Keratinocyte (primary cell): ENCODE results near the gene RNU6-9. TPM values are rescaled to one million over a fixed set of nuclear protein-coding genes. Genes with fewer than 3 reads are reported as not detected.

ENCODE experiments used
- DNase-seq: peaks from one replicate; pipeline ENCODE4 v3.0.0-alpha.2; 2011; ENCODE audit warnings: low read depth, missing footprints, low spot score
- FAIRE-seq: peaks from 2 replicates; lab custom pipeline; 2011; peaks lifted over from hg19 to GRCh38; lab: Jason Lieb, UNC
- H2AFZ ChIP-seq: 2 replicates; pipeline ENCODE4 v1.6.0; 2012; ENCODE audit warnings: low read length, control low read depth, inconsistent platforms; ENCODE audit not compliant: control insufficient read depth
- H3K27ac ChIP-seq: 2 replicates; pipeline ENCODE4 v1.5.1; 2011; ENCODE audit warnings: low read length; ENCODE audit not compliant: control insufficient read depth, insufficient read depth
- H3K27me3 ChIP-seq: 3 replicates; pipeline ENCODE4 v1.6.0; 2011; ENCODE audit warnings: low read length; ENCODE audit not compliant: control insufficient read depth, insufficient read depth; ENCODE audit errors: extremely low read depth
- H3K36me3 ChIP-seq, 2 experiments: 2 replicates in 1 of 2; 3 replicates in 1 of 2; pipeline ENCODE4 v1.5.1; 2011; ENCODE audit warnings: low read length in 2 of 2, mild to moderate bottlenecking in 1 of 2; ENCODE audit not compliant: control insufficient read depth in 2 of 2, insufficient read depth in 2 of 2; ENCODE audit errors: extremely low read depth in 1 of 2
- H3K4me1 ChIP-seq: 3 replicates; pipeline ENCODE4 v1.5.1; 2011; ENCODE audit warnings: low read length; ENCODE audit not compliant: control insufficient read depth, insufficient read depth; ENCODE audit errors: extremely low read depth
- H3K4me2 ChIP-seq: 3 replicates; pipeline ENCODE4 v1.6.0; 2011; ENCODE audit warnings: low read depth, low read length; ENCODE audit not compliant: control insufficient read depth, insufficient read depth; ENCODE audit errors: extremely low read depth
- H3K4me3 ChIP-seq, 3 experiments: fragments of 200-600 bp in 1 of 3; sonication (generic) in 1 of 3; 2 replicates in 2 of 3; 3 replicates in 1 of 3; pipeline ENCODE4 v1.5.1; 2011 to 2016; ENCODE audit warnings: low read length in 3 of 3, mild to moderate bottlenecking in 3 of 3, control low read depth in 2 of 3, inconsistent platforms in 1 of 3, low read depth in 1 of 3, mixed read lengths in 1 of 3, mixed run types in 1 of 3, moderate library complexity in 1 of 3; ENCODE audit not compliant: control insufficient read depth in 2 of 3, insufficient read depth in 2 of 3; ENCODE audit errors: extremely low read depth in 1 of 3
- H3K79me2 ChIP-seq: 2 replicates; pipeline ENCODE4 v1.6.0; 2012; ENCODE audit warnings: low read length; ENCODE audit not compliant: control insufficient read depth, insufficient read depth
- H3K9ac ChIP-seq: 3 replicates; pipeline ENCODE4 v1.6.0; 2011; ENCODE audit warnings: low read length; ENCODE audit not compliant: control insufficient read depth, insufficient read depth; ENCODE audit errors: extremely low read depth
- H3K9me1 ChIP-seq: 3 replicates; pipeline ENCODE4 v1.6.0; 2011; ENCODE audit warnings: low read length; ENCODE audit not compliant: control insufficient read depth, insufficient read depth; ENCODE audit errors: extremely low read depth
- H3K9me3 ChIP-seq: 2 replicates; pipeline ENCODE4 v1.5.1; 2012; ENCODE audit warnings: low read depth, low read length; ENCODE audit not compliant: control insufficient read depth
- H4K20me1 ChIP-seq: 3 replicates; pipeline ENCODE4 v1.6.0; 2011; ENCODE audit warnings: low read length; ENCODE audit not compliant: control insufficient read depth, insufficient read depth; ENCODE audit errors: extremely low read depth
- EZH2 ChIP-seq: IDR thresholded peaks from one replicate; pipeline ENCODE4 v1.6.1; 2012; ENCODE audit warnings: inconsistent platforms, mild to moderate bottlenecking, low read length, moderate library complexity
- dilution Hi-C: fragments of 300-500 bp; cut with MboI; formaldehyde crosslinking; loops from one replicate; pipeline ENCODE4 v1.7.0; 2020; ENCODE audit warnings: low sequenced_read_pairs; ENCODE audit not compliant: extremely low pct_ligation_motif_present
- polyA plus RNA-seq, 5 experiments: library from polyadenylated mRNA; depleted of rRNA in 3 of 5; stranded (reverse) in 3 of 5; stranded (forward) in 1 of 5; unstranded in 1 of 5; fragments of >200 nt; gene quantifications; 1 replicate in 1 of 5; 2 replicates in 3 of 5; 3 replicates in 1 of 5; pipeline versions ENCODE4 v1.2.1 to v1.2.3, GENCODE V29; 2011 to 2012; ENCODE audit warnings: missing spikeins in 2 of 5, low read depth in 1 of 5, low replicate concordance in 1 of 5
- TF ChIP-seq, protein P1 (sequence below), 3 experiments: IDR thresholded peaks in 1 of 3; conservative IDR thresholded peaks in 1 of 3; optimal IDR thresholded peaks in 1 of 3; 2 replicates in 2 of 3; 3 replicates in 1 of 3; pipeline versions ENCODE3 to v1.5.1; 2011; ENCODE audit warnings: low read length in 3 of 3, mild to moderate bottlenecking in 3 of 3, moderate library complexity in 2 of 3, control low read depth in 1 of 3, inconsistent platforms in 1 of 3; ENCODE audit not compliant: insufficient read depth in 2 of 3; ENCODE audit errors: extremely low read depth in 1 of 3

RNU6-9 gene
- polyA plus RNA-seq, 1 donor (not counting 4 experiments of a cell fraction or from before 2014, with no cell fraction given) = not detected

GRCh38 chr19:931860-932647 lies 38.8 kb downstream of the RNU6-9 start:
- Histone ChIP-seq H3K36me3 (peaks cover 0 to 4% of the 10 kb centered on the region in 2 experiments), H3K9ac (no peak overlapping the region), H3K4me3 (no peak overlapping the region), H2AFZ (no peak overlapping the region), H3K9me3 (no peaks in the 10 kb centered on the region), H3K79me2 (no peaks in the 10 kb centered on the region), H3K4me2 (no peak overlapping the region), H4K20me1 (no peaks in the 10 kb centered on the region), H3K4me1 (no peaks in the 10 kb centered on the region), H3K9me1 (no peaks in the 10 kb centered on the region), H3K27ac (no peak overlapping the region), H3K27me3 (no peaks in the 10 kb centered on the region)
- TF ChIP-seq EZH2 = no peak
- TF ChIP-seq, protein P1, sequence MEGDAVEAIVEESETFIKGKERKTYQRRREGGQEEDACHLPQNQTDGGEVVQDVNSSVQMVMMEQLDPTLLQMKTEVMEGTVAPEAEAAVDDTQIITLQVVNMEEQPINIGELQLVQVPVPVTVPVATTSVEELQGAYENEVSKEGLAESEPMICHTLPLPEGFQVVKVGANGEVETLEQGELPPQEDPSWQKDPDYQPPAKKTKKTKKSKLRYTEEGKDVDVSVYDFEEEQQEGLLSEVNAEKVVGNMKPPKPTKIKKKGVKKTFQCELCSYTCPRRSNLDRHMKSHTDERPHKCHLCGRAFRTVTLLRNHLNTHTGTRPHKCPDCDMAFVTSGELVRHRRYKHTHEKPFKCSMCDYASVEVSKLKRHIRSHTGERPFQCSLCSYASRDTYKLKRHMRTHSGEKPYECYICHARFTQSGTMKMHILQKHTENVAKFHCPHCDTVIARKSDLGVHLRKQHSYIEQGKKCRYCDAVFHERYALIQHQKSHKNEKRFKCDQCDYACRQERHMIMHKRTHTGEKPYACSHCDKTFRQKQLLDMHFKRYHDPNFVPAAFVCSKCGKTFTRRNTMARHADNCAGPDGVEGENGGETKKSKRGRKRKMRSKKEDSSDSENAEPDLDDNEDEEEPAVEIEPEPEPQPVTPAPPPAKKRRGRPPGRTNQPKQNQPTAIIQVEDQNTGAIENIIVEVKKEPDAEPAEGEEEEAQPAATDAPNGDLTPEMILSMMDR (optimal IDR thresholded peaks at IDR 0.05 in 1 of 3, IDR thresholded peaks at IDR 0.05 in 1 of 3, conservative IDR thresholded peaks at IDR 0.05 in 1 of 3; ENCODE audit: extremely low read depth in 1 of 3, insufficient read depth in 2 of 3, low read length in 3 of 3) = no peak
- no peak for DNase-seq
- FAIRE-seq = no peak
- dilution Hi-C loops = no loop called here

- Histone ChIP-seq H3K9me3 (no peaks in the 10 kb centered on the region), H3K4me3 (no peak overlapping the region), H3K9ac (no peak overlapping the region), H3K9me1 (no peaks in the 10 kb centered on the region), H3K79me2 (no peaks in the 10 kb centered on the region), H4K20me1 (no peaks in the 10 kb centered on the region), H3K4me2 (no peak overlapping the region), H3K4me1 (no peaks in the 10 kb centered on the region), H3K36me3 (peaks cover 3 to 4% of the 10 kb centered on the region in 2 experiments), H3K27me3 (no peaks in the 10 kb centered on the region), H2AFZ (no peak overlapping the region), H3K27ac (no peak overlapping the region)
- TF ChIP-seq, protein P1 (optimal IDR thresholded peaks at IDR 0.05 in 1 of 3, IDR thresholded peaks at IDR 0.05 in 1 of 3, conservative IDR thresholded peaks at IDR 0.05 in 1 of 3; ENCODE audit: extremely low read depth in 1 of 3, insufficient read depth in 2 of 3, low read length in 3 of 3) = no peak
- TF ChIP-seq EZH2 = no peak
- no peak for DNase-seq
- dilution Hi-C loops = no loop called here
- no peak for FAIRE-seq
Observed at GRCh38 chr19:932648-933552, 39.6 kb downstream of the RNU6-9 start.
